Neural progenitor cell (in vitro differentiated cells): ENCODE results near the gene COG2. TPM values are rescaled to one million over a fixed set of nuclear protein-coding genes. Genes with fewer than 3 reads are reported as not detected.

ENCODE experiments used
- DNase-seq: peaks from one replicate; pipeline ENCODE4 v3.0.0-alpha.2; 2016; ENCODE audit warnings: low spot score
- H2AFZ ChIP-seq: fragments of 200-600 bp; sonication (generic); replicated peaks from 2 replicates; pipeline ENCODE4 v1.6.1; 2016; ENCODE audit warnings: antibody characterized with exemption
- H3F3A ChIP-seq: fragments of 200-600 bp; sonication (generic); 2 replicates; pipeline ENCODE4 v1.6.1; 2016; ENCODE audit warnings: antibody characterized with exemption, low read depth
- H3K27ac ChIP-seq: fragments of 200-600 bp; sonication (generic); 2 replicates; pipeline ENCODE4 v1.5.1; 2016; ENCODE audit warnings: mild to moderate bottlenecking
- H3K27me3 ChIP-seq: fragments of 200-600 bp; sonication (generic); 2 replicates; pipeline ENCODE4 v1.6.1; 2016; ENCODE audit warnings: mild to moderate bottlenecking, moderate library complexity
- H3K36me3 ChIP-seq: fragments of 200-600 bp; sonication (generic); 2 replicates; pipeline ENCODE4 v1.5.1; 2016
- H3K4me1 ChIP-seq: fragments of 200-600 bp; sonication (generic); 2 replicates; pipeline ENCODE4 v1.6.1; 2016; ENCODE audit warnings: mixed run types
- H3K4me2 ChIP-seq: fragments of 200-600 bp; sonication (generic); 2 replicates; pipeline ENCODE4 v1.6.1; 2016
- H3K4me3 ChIP-seq: fragments of 200-600 bp; sonication (generic); 2 replicates; pipeline ENCODE4 v1.5.1; 2016
- H3K79me2 ChIP-seq: fragments of 200-600 bp; sonication (generic); 2 replicates; pipeline ENCODE4 v1.6.1; 2016; ENCODE audit warnings: low read depth
- H3K9ac ChIP-seq: fragments of 200-600 bp; sonication (generic); 2 replicates; pipeline ENCODE4 v1.6.1; 2016
- H3K9me3 ChIP-seq: fragments of 200-600 bp; sonication (generic); 2 replicates; pipeline ENCODE4 v1.5.1; 2016; ENCODE audit warnings: low read depth
- H4K20me1 ChIP-seq: fragments of 200-600 bp; sonication (generic); 2 replicates; pipeline ENCODE4 v1.6.1; 2016; ENCODE audit warnings: low read depth
- H3K27ac Mint-ChIP-seq: 3 replicates; pipeline ENCODE4 v1.8.0; 2021; ENCODE audit warnings: mixed read lengths
- H3K27me3 Mint-ChIP-seq: 2 replicates; pipeline ENCODE4 v1.8.0; 2022; ENCODE audit warnings: low read depth, mild to moderate bottlenecking, inconsistent platforms, moderate library complexity, mixed read lengths; ENCODE audit not compliant: insufficient read depth
- H3K36me3 Mint-ChIP-seq: 3 replicates; pipeline ENCODE4 v1.8.0; 2021; ENCODE audit warnings: mixed read lengths
- H3K4me1 Mint-ChIP-seq: 3 replicates; pipeline ENCODE4 v1.8.0; 2021; ENCODE audit warnings: mixed read lengths
- H3K4me3 Mint-ChIP-seq: 3 replicates; pipeline ENCODE4 v1.8.0; 2021; ENCODE audit warnings: mild to moderate bottlenecking, moderate library complexity, mixed read lengths
- H3K9me3 Mint-ChIP-seq: 3 replicates; pipeline ENCODE4 v1.8.0; 2020; ENCODE audit warnings: mixed read lengths
- CTCF ChIP-seq: fragments of 200-600 bp; sonication (generic); IDR thresholded peaks from 2 replicates; pipeline ENCODE4 v1.5.1; 2017; ENCODE audit warnings: antibody characterized with exemption, mild to moderate bottlenecking
- EZH2 ChIP-seq: fragments of 200-600 bp; sonication (generic); IDR thresholded peaks from 2 replicates; pipeline ENCODE4 v1.6.1; 2017; ENCODE audit warnings: antibody characterized with exemption, mild to moderate bottlenecking, moderate library complexity
- EZH2phosphoT487 ChIP-seq: fragments of 200-600 bp; sonication (generic); IDR thresholded peaks from 2 replicates; pipeline ENCODE4 v1.6.1; 2017; ENCODE audit warnings: antibody characterized with exemption
- total RNA-seq: library from RNA; depleted of rRNA; stranded (reverse); fragments of >200 nt; gene quantifications from 2 replicates; pipeline ENCODE4 v1.2.3, GENCODE V29; 2015; ENCODE audit warnings: low replicate concordance

The COG2 gene
- total RNA-seq, 1 donor from 2014 or later: 38.9 TPM

DNA sequence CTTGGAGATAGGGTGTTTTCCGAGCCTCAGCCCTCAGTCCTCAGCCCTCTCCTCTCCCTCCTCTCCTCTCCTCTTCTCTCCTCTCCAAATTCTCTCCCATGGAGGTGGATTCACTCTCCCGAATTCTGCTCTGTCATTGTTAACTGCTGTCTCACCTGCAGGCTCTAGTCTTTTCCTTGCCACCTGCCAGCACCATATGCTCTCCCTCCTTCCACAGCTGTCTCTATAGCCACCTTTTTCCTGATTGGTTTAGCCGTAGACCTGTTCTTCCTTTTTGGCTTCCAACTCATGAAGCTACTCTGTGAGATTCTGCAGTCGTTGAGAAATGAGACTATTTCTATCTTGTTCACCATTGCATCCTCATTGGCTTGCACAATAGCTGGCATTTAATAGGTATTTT is 19.7 kb downstream of the COG2 start:
- no peak overlapping the region for H2AFZ ChIP-seq
- no peaks in the 10 kb centered on the region for H3K9me3 ChIP-seq
- peaks cover 7% of the 10 kb centered on the region for H3K36me3 ChIP-seq
- peaks cover 23% of the 10 kb centered on the region for H3K79me2 ChIP-seq
- no peak overlapping the region for H3K4me2 ChIP-seq
- peaks cover 32% of the 10 kb centered on the region for H3K36me3 Mint-ChIP-seq
- H4K20me1 ChIP-seq: peaks cover 3% of the 10 kb centered on the region
- no peaks in the 10 kb centered on the region for H3K27me3 Mint-ChIP-seq
- H3F3A ChIP-seq: no peaks in the 10 kb centered on the region
- H3K4me1 Mint-ChIP-seq: peaks cover 11% of the 10 kb centered on the region
- H3K4me3 Mint-ChIP-seq: no peak overlapping the region
- no peaks in the 10 kb centered on the region for H3K27me3 ChIP-seq
- peaks cover 8% of the 10 kb centered on the region for H3K4me1 ChIP-seq
- no peak overlapping the region for H3K27ac ChIP-seq
- no peak overlapping the region for H3K27ac Mint-ChIP-seq
- TF ChIP-seq EZH2phosphoT487 (no peak), CTCF (no peak), EZH2 (no peak)
- H3K9me3 Mint-ChIP-seq: peaks cover under 1% of the 10 kb centered on the region
- no peak for DNase-seq
- no peak overlapping the region for H3K9ac ChIP-seq
- no peak overlapping the region for H3K4me3 ChIP-seq

GRCh38 chr1:230668227-230668626 is 25.9 kb downstream of the COG2 start:
- H2AFZ ChIP-seq: no peak overlapping the region
- Mint-ChIP-seq H3K9me3 (no peaks in the 10 kb centered on the region), H3K36me3 (peaks cover 34% of the 10 kb centered on the region), H3K27me3 (no peaks in the 10 kb centered on the region), H3K27ac (no peak overlapping the region), H3K4me1 (peaks cover 8% of the 10 kb centered on the region), H3K4me3 (no peak overlapping the region)
- no peak overlapping the region for H3K27ac ChIP-seq
- peaks cover 3% of the 10 kb centered on the region for H4K20me1 ChIP-seq
- H3K27me3 ChIP-seq: no peaks in the 10 kb centered on the region
- H3F3A ChIP-seq: no peaks in the 10 kb centered on the region
- TF ChIP-seq EZH2 (no peak), EZH2phosphoT487 (no peak), CTCF (no peak)
- H3K9ac ChIP-seq: no peak overlapping the region
- H3K4me2 ChIP-seq: no peak overlapping the region
- H3K79me2 ChIP-seq: no peaks in the 10 kb centered on the region
- H3K9me3 ChIP-seq: no peaks in the 10 kb centered on the region
- DNase-seq: no peak
- no peaks in the 10 kb centered on the region for H3K4me1 ChIP-seq
- peaks cover 7% of the 10 kb centered on the region for H3K36me3 ChIP-seq
- no peak overlapping the region for H3K4me3 ChIP-seq

GRCh38 chr1:230669543-230669942 is 27.3 kb downstream of the COG2 start:
- no peak overlapping the region for H3K4me3 Mint-ChIP-seq
- DNase-seq: no peak
- Histone ChIP-seq H3F3A (no peaks in the 10 kb centered on the region), H3K27ac (no peak overlapping the region), H3K4me3 (no peak overlapping the region), H3K9ac (no peak overlapping the region), H4K20me1 (peaks cover 3% of the 10 kb centered on the region), H2AFZ (no peak overlapping the region), H3K9me3 (no peaks in the 10 kb centered on the region), H3K4me2 (no peak overlapping the region), H3K36me3 (peaks cover 14% of the 10 kb centered on the region), H3K4me1 (no peaks in the 10 kb centered on the region), H3K27me3 (no peaks in the 10 kb centered on the region), H3K79me2 (no peaks in the 10 kb centered on the region)
- TF ChIP-seq EZH2phosphoT487: no peak
- no peak for TF ChIP-seq CTCF
- TF ChIP-seq EZH2: no peak
- no peaks in the 10 kb centered on the region for H3K9me3 Mint-ChIP-seq
- no peaks in the 10 kb centered on the region for H3K27me3 Mint-ChIP-seq
- peaks cover 36% of the 10 kb centered on the region for H3K36me3 Mint-ChIP-seq
- H3K27ac Mint-ChIP-seq: peak overlapping the region; percentile 6
- peaks cover 8% of the 10 kb centered on the region for H3K4me1 Mint-ChIP-seq
